Spinal cord (tissue), 10 donors: Measurements from ENCODE around the gene STX1B. TPM values are rescaled to one million over a fixed set of nuclear protein-coding genes. Genes with fewer than 3 reads are reported as not detected.

Experiments
- DNase-seq, 6 donors: peaks; one replicate each; pipeline versions ENCODE4 v3.0.0 to v3.0.0-alpha.2; 2013 to 2015; ENCODE audit warnings: low spot score in 6 of 6, low read depth in 4 of 6
- H3K27ac ChIP-seq: one replicate; pipeline ENCODE4 v1.5.1; 2013; ENCODE audit warnings: low read depth, low read length, control low read depth
- H3K27me3 ChIP-seq: one replicate; pipeline ENCODE4 v1.6.1; 2013; ENCODE audit warnings: low read length; ENCODE audit not compliant: control insufficient read depth, insufficient read depth
- H3K36me3 ChIP-seq: one replicate; pipeline ENCODE4 v1.6.1; 2013; ENCODE audit warnings: low read length; ENCODE audit not compliant: control insufficient read depth, insufficient read depth
- H3K4me1 ChIP-seq: one replicate; pipeline ENCODE4 v1.6.1; 2013; ENCODE audit warnings: low read length; ENCODE audit not compliant: control insufficient read depth, insufficient read depth
- H3K4me3 ChIP-seq: one replicate; pipeline ENCODE4 v1.5.1; 2013; ENCODE audit warnings: low read depth, low read length, control low read depth
- H3K9me3 ChIP-seq: one replicate; pipeline ENCODE4 v1.6.1; 2013; ENCODE audit warnings: low read length; ENCODE audit not compliant: control insufficient read depth, insufficient read depth
- WGBS: methylation state at CpG from one replicate; pipeline ENCODE4 v1.1.5; 2013; ENCODE audit warnings: missing lambda C conversion rate; ENCODE audit not compliant: insufficient coverage; 5-methylcytosine and 5-hydroxymethylcytosine counted together
- polyA plus RNA-seq, 2 donors: library from polyadenylated mRNA; unstranded; fragments of 120-200 nt; gene quantifications; one replicate each; pipeline ENCODE4 v1.2.1, GENCODE V29; 2013; ENCODE audit not compliant: insufficient read length in 2 of 2
- total RNA-seq, 2 donors: library from RNA; depleted of rRNA in 1 of 2; stranded (reverse); fragments of 120-200 nt in 1 of 2; fragments of >200 nt in 1 of 2; gene quantifications; one replicate each; pipeline versions ENCODE4 v1.2.3 to v1.2.4, GENCODE V29; 2013 to 2014
- donor health status: healthy.

The STX1B gene
- total and polyA plus RNA-seq, 4 donors: 16.0 to 130 (median 81.3) TPM

GRCh38 chr16:30980959-30981358 lies 29.5 kb downstream of the STX1B start:
- H3K4me3 ChIP-seq: no peak overlapping the region
- 94% methylated on average over 14 of the region's 14 CpGs for WGBS
- no peak overlapping the region for H3K27ac ChIP-seq
- peaks cover 17% of the 10 kb centered on the region for H3K4me1 ChIP-seq
- DNase-seq: no peak
- no peaks in the 10 kb centered on the region for H3K9me3 ChIP-seq
- H3K36me3 ChIP-seq: peaks cover 99% of the 10 kb centered on the region
- no peaks in the 10 kb centered on the region for H3K27me3 ChIP-seq

- Histone ChIP-seq H3K4me1 (peaks cover 15% of the 10 kb centered on the region), H3K27ac (no peak overlapping the region), H3K9me3 (no peaks in the 10 kb centered on the region), H3K4me3 (no peak overlapping the region), H3K27me3 (no peaks in the 10 kb centered on the region), H3K36me3 (peaks cover 99% of the 10 kb centered on the region)
- DNase-seq: no peak
- WGBS: 94% methylated on average over 15 of the region's 29 CpGs
These were observed 30.0 kb downstream of the STX1B start for GRCh38 chr16:30980434-30980833.

- WGBS: 93% methylated on average over 12 of the region's 15 CpGs
- Histone ChIP-seq H3K4me1 (peaks cover 10% of the 10 kb centered on the region), H3K27ac (no peak overlapping the region), H3K36me3 (peaks cover 99% of the 10 kb centered on the region), H3K9me3 (no peaks in the 10 kb centered on the region), H3K27me3 (no peaks in the 10 kb centered on the region), H3K4me3 (no peak overlapping the region)
- no peak for DNase-seq
These were observed 30.4 kb downstream of the STX1B start for GRCh38 chr16:30980023-30980371.

- Histone ChIP-seq H3K9me3 (no peaks in the 10 kb centered on the region), H3K4me3 (no peak overlapping the region), H3K27ac (no peak overlapping the region), H3K4me1 (peaks cover 4% of the 10 kb centered on the region), H3K27me3 (no peaks in the 10 kb centered on the region), H3K36me3 (peaks cover 99% of the 10 kb centered on the region)
- 94% methylated on average over 45 of the region's 62 CpGs for WGBS
- DNase-seq: no peak
These were observed 31.0 kb downstream of the STX1B start for GRCh38 chr16:30979170-30980022.

GRCh38 chr16:30977502-30977901 lies 32.9 kb downstream of the STX1B start:
- DNase-seq: no peak
- 86% methylated on average over 17 of the region's 17 CpGs for WGBS

GRCh38 chr16:30976486-30976885 lies 34.0 kb downstream of the STX1B start:
- Histone ChIP-seq H3K4me3 (no peak overlapping the region), H3K4me1 (no peaks in the 10 kb centered on the region), H3K9me3 (no peaks in the 10 kb centered on the region), H3K36me3 (peaks cover 98% of the 10 kb centered on the region), H3K27ac (no peak overlapping the region), H3K27me3 (no peaks in the 10 kb centered on the region)
- no peak for DNase-seq
- 93% methylated on average over 4 of the region's 4 CpGs for WGBS

More at GRCh38 chr16:30977502-30977901, 32.9 kb downstream of the STX1B start:
- peaks cover 99% of the 10 kb centered on the region for H3K36me3 ChIP-seq
- no peaks in the 10 kb centered on the region for H3K9me3 ChIP-seq
- H3K27ac ChIP-seq: no peak overlapping the region
- no peaks in the 10 kb centered on the region for H3K27me3 ChIP-seq
- H3K4me1 ChIP-seq: no peaks in the 10 kb centered on the region
- H3K4me3 ChIP-seq: no peak overlapping the region

GRCh38 chr16:30974348-30974747 lies 36.1 kb downstream of the STX1B start:
- WGBS: 97% methylated on average over 5 of the region's 6 CpGs

GRCh38 chr16:30972872-30973271 lies 37.6 kb downstream of the STX1B start:
- 72% methylated on average over 7 of the region's 7 CpGs for WGBS

More at GRCh38 chr16:30974348-30974747, 36.1 kb downstream of the STX1B start:
- Histone ChIP-seq H3K4me1 (no peaks in the 10 kb centered on the region), H3K27ac (no peak overlapping the region), H3K4me3 (no peak overlapping the region), H3K36me3 (peaks cover 95% of the 10 kb centered on the region), H3K27me3 (no peaks in the 10 kb centered on the region), H3K9me3 (no peaks in the 10 kb centered on the region)
- no peak for DNase-seq

GRCh38 chr16:30971298-30971697 lies 39.1 kb downstream of the STX1B start:
- no peak overlapping the region for H3K4me3 ChIP-seq
- H3K36me3 ChIP-seq: peaks cover 91% of the 10 kb centered on the region
- no peak overlapping the region for H3K27ac ChIP-seq
- 90% methylated on average over 9 of the region's 14 CpGs for WGBS
- no peaks in the 10 kb centered on the region for H3K4me1 ChIP-seq
- no peak for DNase-seq
- H3K9me3 ChIP-seq: no peaks in the 10 kb centered on the region
- H3K27me3 ChIP-seq: no peaks in the 10 kb centered on the region

More at GRCh38 chr16:30972872-30973271, 37.6 kb downstream of the STX1B start:
- Histone ChIP-seq H3K27ac (no peak overlapping the region), H3K4me3 (no peak overlapping the region), H3K36me3 (peaks cover 91% of the 10 kb centered on the region), H3K9me3 (no peaks in the 10 kb centered on the region), H3K4me1 (no peaks in the 10 kb centered on the region), H3K27me3 (no peaks in the 10 kb centered on the region)
- no peak for DNase-seq

GRCh38 chr16:30969246-30969842 lies 41.1 kb downstream of the STX1B start:
- Histone ChIP-seq H3K4me3 (no peak overlapping the region), H3K4me1 (no peaks in the 10 kb centered on the region), H3K27ac (no peak overlapping the region), H3K27me3 (no peaks in the 10 kb centered on the region), H3K36me3 (peaks cover 91% of the 10 kb centered on the region), H3K9me3 (no peaks in the 10 kb centered on the region)
- no peak for DNase-seq
- WGBS: 95% methylated on average over 17 of the region's 19 CpGs
